Left ventricle myocardium superior (tissue), 1 donor: ENCODE data around the gene ZNF724. TPM values are rescaled to one million over a fixed set of nuclear protein-coding genes. Genes with fewer than 3 reads are reported as not detected.
"Not testable (repeated sequence)": the region's sequence is repeated elsewhere in the genome, so short reads cannot be mapped to it uniquely, and the experiment has no call there.

Experiments used
- ATAC-seq: fragments of 200-7000 bp; cut with Tn5 transposase; one replicate; pipeline ENCODE4 v1.9.1; 2020; ENCODE audit warnings: mild to moderate bottlenecking, moderate library complexity
- DNase-seq: peaks from one replicate; pipeline ENCODE4 v3.0.0-alpha.2; 2020
- intact Hi-C: fragments of 100-400 bp; cut with micrococcal nuclease; formaldehyde crosslinking; loops from one replicate; pipeline ENCODE4 v1.11.0; 2022
- total RNA-seq: library from RNA; stranded (reverse); fragmentation: NEBNext Ultra II Directional; extraction: Animal tissue kit (Norgen Biotek cat#: 25700); gene quantifications from one replicate; pipeline ENCODE4 v1.2.1, GENCODE V29; 2021
- donor health status: DM: no; HTN: yes; CAD: no; lungs with severe emphysema.

ZNF724 gene
- total RNA-seq, 1 donor from 2014 or later = 1.1 TPM

DNA sequence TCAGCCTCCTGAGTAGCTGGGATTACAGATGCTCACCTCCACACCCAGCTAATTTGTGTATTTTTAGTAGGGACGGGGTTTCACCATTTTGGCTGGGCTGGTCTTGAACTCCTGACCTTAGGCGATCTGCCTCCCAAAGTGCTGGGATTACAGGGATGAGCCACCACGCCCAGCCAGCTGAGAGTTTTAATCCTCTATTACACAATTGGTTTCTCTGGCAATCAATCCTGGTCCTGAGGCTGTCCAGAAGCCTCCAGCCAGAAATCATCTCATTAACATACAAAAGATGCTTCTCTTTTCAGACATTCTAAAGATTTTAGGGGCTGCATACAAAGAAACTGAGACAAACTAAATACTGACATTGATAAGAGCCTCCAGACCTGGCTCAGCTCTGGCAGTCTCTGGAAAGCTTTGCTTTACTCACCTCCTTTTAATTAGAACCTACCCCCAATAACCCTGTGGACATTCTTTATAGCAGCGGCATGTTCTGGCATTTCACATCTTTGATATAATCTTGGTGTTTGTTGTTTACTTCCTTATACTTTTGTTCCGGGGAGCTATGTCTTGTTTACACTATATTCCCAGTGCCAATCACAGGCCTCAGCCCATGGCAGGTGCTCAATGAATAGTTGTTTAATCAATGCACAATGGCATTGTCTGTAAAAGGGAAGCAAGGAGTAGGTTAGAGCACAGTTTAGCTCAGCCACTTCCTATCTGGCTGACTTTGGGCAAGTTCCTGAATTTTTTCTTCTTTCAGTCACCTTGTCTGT lies 4.1 kb upstream of the ZNF724 start:
- DNase-seq = no peak
- ATAC-seq = no peak
- intact Hi-C loops = no loop called here

DNA sequence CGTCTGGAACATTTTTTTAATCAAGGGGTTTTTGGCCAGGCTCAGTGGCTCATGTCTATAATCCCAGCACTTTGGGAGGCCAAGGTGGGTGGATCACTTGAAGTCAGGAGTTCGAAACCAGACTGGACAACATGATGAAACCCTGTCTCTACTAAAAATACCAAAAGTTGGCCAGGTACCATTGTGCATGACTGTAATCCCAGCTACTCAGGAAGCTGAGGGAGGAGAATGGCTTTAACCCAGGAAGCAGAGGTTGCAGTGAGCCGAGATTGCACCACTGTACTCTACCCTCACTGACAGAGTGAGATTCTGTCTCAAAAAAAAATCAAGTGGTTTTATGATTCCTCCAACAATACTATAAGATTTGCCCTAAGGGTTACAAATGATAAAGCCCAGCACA lies 3.1 kb upstream of the ZNF724 start:
- ATAC-seq, DNase-seq, intact Hi-C loops: not testable (repeated sequence)

DNA sequence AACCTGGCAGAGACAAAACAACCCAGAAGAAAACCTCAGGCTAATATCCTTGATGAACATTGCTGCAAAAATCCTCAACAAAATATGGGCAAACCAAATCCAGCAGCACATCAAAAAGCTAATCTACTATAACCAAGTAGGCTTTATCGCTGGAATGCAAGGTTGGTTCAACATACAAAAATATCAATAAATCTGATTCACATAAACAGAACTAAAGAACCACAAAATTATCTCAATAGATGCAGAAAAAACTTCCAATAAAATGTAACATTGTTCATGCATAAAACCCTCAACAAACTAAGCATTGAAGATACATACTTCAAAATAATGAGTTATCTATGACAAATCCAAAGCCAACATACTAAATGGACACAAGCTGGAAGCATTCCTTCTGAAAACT lies 8.8 kb downstream of the ZNF724 start:
- ATAC-seq = no peak
- intact Hi-C loops = no loop called here
- DNase-seq = no peak

DNA sequence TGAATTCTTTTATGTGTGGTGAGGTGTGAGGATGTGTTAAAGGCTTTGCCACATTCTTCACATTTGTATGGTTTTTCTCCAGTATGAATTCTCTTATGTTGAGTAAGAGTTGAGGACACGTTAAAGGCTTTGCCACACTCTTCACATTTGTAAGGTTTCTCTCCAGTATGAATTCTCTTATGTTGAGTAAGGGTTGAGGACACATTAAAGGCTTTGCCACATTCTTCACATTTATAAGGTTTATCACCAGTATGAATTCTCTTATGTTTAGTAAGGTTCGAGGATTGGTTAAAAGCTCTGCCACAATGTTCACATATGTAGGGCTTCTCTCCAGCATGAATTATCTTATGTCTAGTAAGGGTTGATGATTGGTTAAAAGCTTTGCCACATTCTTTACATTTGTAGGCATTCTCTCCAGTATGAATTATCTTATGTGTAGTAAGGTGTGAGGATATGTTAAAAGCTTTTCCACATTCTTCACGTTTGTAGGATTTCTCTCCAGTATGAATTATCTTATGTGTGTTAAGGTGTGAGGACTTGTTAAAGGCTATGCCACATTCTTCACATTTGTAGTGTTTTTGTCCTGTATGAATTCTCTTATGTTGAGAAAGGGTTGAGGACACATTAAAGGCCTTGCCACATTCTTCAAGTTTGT lies 27.1 kb downstream of the ZNF724 start:
- intact Hi-C loops = no loop called here
- no peak for ATAC-seq
- no peak for DNase-seq

DNA sequence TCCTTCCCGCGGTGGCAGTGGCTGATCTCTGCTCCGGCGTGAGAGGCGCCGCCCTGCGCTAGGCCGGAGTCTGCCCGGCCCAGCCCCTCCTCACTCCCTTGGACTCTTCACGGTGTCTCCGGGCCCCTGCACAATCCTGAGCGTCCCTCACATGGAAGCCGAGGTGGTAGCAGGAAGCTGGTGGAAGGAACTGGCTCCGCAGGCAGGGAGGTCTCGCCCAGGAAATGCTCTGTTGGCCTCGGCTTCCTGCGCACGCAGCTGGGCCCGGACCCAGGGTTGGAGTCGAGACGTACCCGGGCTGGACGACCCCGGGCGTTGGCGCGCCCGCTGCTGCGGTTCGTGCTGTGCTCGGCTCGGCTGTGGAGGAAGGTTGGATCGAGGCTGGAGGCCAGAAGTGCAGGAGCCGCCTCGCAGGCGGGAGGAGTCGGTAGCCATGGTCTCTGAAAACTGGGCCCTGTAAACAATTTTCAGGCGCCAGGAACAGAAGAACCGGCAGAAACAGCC lies 46.3 kb downstream of the ZNF724 start:
- intact Hi-C loops = no loop called here
- DNase-seq = peak; percentile 45
- ATAC-seq = peak; percentile 79

DNA sequence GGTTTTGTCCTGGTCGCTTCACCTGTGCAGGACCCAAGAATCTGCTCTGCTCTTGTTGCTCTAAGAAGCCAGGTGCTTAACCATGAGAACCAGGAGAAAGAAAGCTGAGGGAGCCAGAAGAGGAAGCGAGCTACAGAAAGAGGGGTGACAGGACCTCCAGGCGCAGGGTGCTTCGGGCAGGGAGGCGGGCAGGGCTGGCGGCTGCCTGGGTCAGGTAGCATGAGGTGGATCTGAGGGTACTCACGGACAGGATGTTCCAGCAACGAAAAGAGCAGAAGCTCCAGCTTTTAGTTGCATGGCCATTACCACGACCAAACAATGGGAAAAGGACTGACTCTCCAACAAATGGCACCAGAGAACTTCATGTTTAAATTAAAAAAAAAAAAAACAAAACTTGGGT lies 59.9 kb downstream of the ZNF724 start:
- DNase-seq = no peak
- ATAC-seq = no peak
- intact Hi-C loops = no loop called here

DNA sequence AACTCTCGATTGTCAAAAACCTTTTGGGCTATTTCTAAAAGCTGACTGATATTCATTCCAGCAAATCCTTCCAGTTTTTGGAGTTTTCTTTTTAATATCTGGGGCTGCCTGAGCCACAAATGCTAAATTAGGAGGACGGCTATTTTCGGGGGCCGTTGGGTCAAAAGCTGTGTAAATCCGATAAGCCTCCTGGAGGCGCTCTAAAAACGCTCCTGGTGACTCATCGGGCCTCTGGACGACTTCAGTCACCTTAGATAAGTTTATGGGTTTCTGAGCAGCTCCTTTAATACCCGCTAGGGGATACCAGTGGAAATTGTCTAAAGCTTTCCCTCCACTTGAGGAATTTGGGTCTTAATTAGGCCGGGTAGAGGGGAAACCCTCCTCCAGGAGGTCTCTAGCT lies 66.9 kb downstream of the ZNF724 start:
- DNase-seq (no peak), ATAC-seq (no peak)
- intact Hi-C loops = no loop called here

Other genes with a start within 250 kb of the ZNF724 start
- gene ZNF728, start 247.2 kb downstream of the ZNF724 start, total RNA-seq = 6.4 TPM
- not detected for gene ZNF730, start 133.4 kb downstream of the ZNF724 start, total RNA-seq
- 147 TPM for gene ZNF91, start 145.1 kb upstream of the ZNF724 start, total RNA-seq